Activated naive CD4-positive, alpha-beta T cell (primary cell): ENCODE results near the gene ATP13A2.

Experiments used
- DNase-seq, 4 experiments: peaks; one replicate each; lab custom pipeline; 2025; lab: John Stamatoyannopoulos, UW

Gene ATP13A2

DNA sequence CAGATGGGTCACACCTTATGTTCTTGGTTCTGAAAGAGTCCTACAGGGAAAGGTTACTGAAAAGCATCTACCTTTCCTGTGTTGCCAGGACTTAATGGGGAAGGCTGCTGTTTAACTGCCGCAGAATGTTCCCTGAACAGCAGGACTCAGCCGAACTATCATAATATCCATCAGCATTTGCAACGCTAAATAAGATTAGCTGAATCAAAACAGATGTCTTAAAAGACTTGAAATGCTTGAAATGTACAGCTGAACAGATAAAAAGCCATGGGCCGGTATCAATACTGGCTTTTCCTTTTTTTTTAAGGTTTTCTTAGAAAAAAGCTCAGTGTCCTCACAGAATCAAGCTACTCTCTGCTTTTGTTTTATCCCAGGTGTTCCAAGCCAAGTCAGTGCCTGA, 19.7 kb upstream of the ATP13A2 start:
- DNase-seq = no peak

GRCh38 chr1:17030206-17030605, 18.5 kb upstream of the ATP13A2 start:
- no peak for DNase-seq

GRCh38 chr1:17028662-17029188, 17.0 kb upstream of the ATP13A2 start:
- no peak for DNase-seq

DNA sequence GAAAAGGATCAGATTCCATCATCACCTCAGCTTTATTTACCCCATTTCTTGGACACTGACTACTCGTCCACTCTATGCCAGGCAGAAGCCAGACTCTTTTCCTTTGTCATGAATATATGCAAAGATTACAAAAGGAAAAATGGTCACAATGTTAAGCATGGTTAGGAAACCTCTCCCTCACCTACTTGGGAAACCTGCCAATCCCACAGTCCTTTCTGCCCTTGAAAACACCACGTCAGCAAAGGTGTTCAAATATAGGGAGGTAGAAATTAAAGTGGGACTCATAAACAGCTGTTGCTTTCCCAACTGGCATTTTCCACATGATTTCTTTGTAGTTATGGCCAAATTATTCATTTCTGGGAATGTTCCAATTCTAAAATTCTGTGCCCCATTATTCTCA, 16.2 kb upstream of the ATP13A2 start:
- no peak for DNase-seq

DNA sequence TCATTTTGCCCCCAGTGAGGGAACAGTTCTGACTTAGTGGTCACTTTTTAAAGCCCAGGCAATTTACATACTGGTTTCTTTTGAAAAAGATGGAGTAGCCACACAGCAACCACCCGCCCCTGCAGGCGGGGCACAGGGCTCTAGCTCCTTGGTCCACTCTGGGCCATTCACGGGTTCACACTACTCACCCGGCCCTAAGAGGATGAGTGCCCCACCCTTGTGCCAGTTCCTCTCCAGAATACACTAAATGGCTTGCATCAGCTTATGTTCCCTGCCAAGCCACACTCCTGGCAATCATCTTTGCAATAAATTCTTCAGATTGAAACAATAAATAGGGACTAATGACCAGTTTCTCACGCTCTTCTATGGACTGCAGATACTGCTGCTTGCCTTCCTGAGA, 15.7 kb upstream of the ATP13A2 start:
- DNase-seq = no peak

- no peak for DNase-seq
Observed at GRCh38 chr1:17024721-17025120, 13.0 kb upstream of the ATP13A2 start.

- DNase-seq = no peak
Observed at GRCh38 chr1:17023573-17023972, 11.8 kb upstream of the ATP13A2 start.

DNA sequence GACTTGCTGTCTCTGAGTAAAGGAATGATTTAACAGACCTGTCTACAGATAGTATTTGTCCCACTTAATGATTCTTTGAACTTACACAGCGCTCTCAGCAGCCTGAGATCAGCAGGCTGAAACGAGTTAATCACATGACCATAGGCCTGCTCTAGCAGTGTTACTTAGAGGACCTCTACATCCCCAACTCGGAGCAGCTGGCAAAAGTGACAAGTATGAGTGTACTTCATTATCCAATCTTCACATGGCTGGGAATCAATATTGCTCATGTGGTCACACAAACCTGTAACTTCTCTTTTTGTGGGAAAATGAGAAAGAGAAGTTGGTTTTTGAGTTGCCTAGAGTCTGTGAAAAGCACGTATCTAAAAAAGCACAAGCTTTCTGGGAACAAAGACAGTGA, 11.4 kb upstream of the ATP13A2 start:
- DNase-seq = no peak

GRCh38 chr1:17021896-17022295, 10.2 kb upstream of the ATP13A2 start:
- no peak for DNase-seq

- DNase-seq = no peak
Observed at GRCh38 chr1:17020502-17020901, 8.8 kb upstream of the ATP13A2 start.

DNA sequence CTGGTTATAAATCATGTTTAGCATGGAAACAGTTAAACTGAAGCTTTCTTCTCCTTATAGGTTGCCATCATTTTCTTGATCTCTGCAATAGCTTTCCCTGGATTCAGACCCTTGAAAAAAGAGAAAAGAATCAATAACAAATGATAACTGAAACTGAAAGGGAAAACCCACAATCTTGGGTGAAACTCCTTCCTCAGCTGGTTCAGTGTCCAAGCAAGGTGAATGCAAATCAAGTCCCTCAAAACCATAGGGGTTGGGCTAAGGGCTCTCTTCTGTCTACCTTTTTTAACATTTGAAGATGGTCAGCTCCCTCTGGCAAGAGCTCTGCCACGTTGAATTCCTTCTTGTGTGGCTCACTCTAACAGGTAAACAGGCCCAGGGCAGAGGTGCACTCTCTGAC, 7.1 kb upstream of the ATP13A2 start:
- DNase-seq = no peak

- DNase-seq = no peak
Observed at GRCh38 chr1:17017435-17017834, 5.7 kb upstream of the ATP13A2 start.

DNA sequence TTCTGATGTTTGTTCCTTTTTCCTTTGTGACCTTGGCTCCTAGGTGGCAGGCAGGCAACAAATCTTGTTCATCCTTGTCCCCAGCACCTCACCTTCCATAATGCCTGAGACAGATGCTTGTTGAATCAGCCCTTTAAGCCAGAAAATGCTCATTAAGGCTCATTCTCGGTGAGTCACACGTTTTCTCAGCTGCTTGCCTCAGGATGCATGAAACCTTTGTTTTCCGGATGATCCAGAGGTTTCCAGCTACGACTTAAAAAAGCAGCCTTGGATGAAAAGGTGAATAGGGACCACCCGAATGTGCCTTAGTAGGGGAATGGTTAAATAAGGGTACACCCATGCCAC, 4.6 kb upstream of the ATP13A2 start:
- DNase-seq = no peak

GRCh38 chr1:17014671-17015567, 3.2 kb upstream of the ATP13A2 start:
- no peak for DNase-seq

- no peak for DNase-seq
Observed at GRCh38 chr1:17013491-17014320, 2.0 kb upstream of the ATP13A2 start.

GRCh38 chr1:17012775-17013490, 1.2 kb upstream of the ATP13A2 start:
- DNase-seq = no peak

DNA sequence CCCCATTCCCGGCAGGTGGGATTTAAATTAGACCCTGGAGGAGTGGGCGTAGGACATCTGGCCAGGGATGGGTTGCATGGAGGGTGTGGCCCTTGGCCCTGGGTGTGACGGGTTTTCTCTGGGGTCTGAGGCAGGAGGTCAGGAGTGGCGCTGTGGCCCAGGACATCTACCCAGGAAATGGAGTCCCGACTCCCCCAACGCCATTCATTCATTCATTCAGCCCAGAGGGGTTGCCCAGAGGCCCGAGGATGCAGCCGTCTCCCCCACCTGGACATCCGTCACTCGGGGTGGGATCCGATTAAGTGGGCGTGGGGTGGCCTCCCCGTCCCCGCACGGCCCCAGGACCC, 663 bp downstream of the ATP13A2 start:
- DNase-seq = no peak

DNA sequence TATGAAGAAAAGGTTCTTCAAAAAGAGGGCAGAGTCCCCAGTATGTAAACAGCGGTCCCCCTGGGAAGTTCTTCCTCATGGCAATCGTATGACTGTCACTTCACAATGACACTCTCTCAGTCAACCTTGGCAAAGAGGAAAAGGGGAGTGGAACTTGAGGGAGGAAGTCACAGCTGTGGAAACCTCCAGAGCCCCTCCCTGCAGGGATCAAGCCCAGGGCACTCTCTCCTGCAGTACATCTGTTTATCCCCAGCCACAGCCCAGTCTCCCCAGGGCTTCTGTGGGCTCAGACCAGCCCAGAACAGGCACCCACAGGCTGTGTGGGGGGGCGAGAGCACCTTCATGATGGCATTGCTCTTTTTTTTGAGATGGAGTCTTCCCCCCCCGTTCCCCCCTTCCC, 2.0 kb downstream of the ATP13A2 start:
- no peak for DNase-seq

GRCh38 chr1:17008208-17008855, 3.4 kb downstream of the ATP13A2 start:
- DNase-seq = no peak

- no peak for DNase-seq
Observed at GRCh38 chr1:17007121-17007520, 4.6 kb downstream of the ATP13A2 start.

DNA sequence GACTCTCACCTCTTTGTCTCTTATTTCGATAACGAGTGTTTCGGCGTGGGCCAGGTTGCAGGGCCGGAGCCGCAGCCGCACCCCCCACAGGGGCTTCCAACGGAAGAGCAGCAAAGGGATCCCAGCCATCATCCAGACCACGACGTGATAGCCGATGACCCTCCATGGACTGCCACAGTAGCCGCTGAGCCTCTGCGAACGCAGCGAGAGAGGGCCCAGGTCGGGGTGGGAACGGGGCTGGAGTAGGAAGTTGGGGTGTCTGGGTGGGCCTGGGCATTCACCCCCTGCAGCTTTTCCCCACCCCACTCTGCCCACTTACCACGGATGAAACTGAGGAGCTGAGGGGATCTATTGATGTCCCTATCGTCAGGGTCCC, 6.4 kb downstream of the ATP13A2 start:
- DNase-seq = no peak
